ENCODE data around the gene SHB. TPM values are rescaled to one million over a fixed set of nuclear protein-coding genes. Genes with fewer than 3 reads are reported as not detected.
"Not testable (repeated sequence)": the region's sequence is repeated elsewhere in the genome, so short reads cannot be mapped to it uniquely, and the experiment has no call there.

SHB gene
- total RNA-seq, 4 donors from 2014 or later = 12.3 to 22.9 (median 16.3) TPM

DNA sequence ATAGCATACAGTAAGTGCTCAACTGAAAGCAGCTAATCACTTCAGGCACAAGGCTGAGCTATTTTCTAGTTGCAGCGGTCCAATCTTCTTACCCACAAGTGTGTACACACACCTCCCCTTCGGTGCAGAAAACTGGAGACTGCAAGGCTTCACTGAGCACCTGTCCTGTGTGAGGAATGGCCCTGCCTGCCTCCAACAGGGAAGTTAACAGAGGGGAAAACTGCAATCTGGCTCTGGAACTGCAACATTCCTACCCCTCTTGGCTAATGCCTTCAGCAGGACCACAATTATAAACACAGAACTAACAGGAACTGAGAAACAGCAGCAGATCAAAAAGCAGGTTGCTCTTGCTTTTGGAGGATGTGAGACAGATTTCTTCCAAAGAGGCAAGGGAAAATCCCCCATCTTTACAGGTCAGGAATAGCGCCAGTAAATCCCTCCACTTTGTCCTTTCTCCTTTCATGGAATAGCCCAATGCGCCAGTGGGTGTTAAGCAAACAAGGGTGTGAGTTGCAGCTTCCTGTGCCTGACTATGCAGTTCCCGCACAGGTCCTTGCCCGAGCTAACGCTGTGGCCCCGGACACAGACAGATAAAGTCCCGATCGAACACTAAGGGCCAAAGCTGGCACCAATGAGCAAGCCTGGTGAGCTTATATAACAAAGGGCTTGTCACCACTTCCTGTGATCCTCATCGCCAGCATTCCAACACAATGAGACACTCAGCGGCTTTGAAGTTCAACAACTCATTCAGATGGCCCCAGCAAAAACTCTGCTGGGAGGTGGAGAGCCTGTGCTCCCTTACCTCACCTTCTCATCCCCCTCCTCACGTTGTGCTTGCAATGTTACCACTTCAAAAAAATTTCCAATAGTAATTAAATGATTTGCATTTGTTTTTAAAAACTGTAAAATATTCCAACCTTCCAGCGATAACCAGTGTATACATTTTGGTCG lies 21.5 kb downstream of the SHB start:
- Histone ChIP-seq H3K4me3 (peak overlapping the region; percentile 2), H3K4me1 (peaks cover 54% of the 10 kb centered on the region), H3K27me3 (no peaks in the 10 kb centered on the region), H3K36me3 (no peaks in the 10 kb centered on the region), H3K9me3 (no peaks in the 10 kb centered on the region), H3K27ac (peak overlapping the region; percentile 71)
- no peak for DNase-seq (ENCODE audit: low spot score in 2 of 2)
- 41% methylated on average over 15 of the region's 15 CpGs for WGBS
- TF ChIP-seq, protein P1, sequence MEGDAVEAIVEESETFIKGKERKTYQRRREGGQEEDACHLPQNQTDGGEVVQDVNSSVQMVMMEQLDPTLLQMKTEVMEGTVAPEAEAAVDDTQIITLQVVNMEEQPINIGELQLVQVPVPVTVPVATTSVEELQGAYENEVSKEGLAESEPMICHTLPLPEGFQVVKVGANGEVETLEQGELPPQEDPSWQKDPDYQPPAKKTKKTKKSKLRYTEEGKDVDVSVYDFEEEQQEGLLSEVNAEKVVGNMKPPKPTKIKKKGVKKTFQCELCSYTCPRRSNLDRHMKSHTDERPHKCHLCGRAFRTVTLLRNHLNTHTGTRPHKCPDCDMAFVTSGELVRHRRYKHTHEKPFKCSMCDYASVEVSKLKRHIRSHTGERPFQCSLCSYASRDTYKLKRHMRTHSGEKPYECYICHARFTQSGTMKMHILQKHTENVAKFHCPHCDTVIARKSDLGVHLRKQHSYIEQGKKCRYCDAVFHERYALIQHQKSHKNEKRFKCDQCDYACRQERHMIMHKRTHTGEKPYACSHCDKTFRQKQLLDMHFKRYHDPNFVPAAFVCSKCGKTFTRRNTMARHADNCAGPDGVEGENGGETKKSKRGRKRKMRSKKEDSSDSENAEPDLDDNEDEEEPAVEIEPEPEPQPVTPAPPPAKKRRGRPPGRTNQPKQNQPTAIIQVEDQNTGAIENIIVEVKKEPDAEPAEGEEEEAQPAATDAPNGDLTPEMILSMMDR (IDR thresholded peaks at IDR 0.05) = no peak
- TF ChIP-seq EP300 (IDR thresholded peaks at IDR 0.05) (no peak), POLR2AphosphoS5 (IDR thresholded peaks at IDR 0.05) (peak in 2 of 3 donors; percentile 7 to 39)

DNA sequence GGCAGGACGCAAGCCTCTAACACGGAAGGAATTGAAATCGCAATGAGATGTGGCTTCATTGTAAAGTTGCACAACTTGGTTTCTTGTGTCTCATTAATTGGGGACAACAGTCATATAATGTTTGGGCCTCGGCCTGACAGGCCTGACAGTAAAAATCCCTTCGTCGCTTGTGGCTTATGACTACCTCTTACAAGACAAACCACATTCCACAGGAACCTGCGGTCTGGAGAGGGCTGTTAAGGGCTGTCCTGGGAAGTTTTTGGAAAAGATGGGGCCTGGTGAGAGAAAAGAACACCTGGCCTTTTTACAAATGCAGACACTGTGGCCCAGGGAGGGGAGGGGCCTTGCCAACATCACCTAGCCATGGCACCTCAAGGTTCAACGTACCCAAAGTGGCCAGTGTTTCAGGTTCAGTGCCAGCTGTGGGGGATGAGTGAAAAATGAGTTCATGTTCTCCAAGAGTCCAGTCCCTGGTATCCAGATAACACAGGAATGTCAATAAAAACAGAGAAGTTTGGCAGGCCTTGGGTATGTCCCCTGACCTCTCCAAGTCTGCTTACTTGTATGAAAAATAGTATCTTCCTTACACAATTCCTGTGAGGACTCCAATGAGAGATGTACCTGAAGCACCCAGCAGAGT lies 22.2 kb downstream of the SHB start:
- TF ChIP-seq POLR2A (IDR thresholded peaks at IDR 0.05) = no peak
- TF ChIP-seq POLR2AphosphoS5 (IDR thresholded peaks at IDR 0.05) = peak in 1 of 3 donors; percentile 43
- no peak for TF ChIP-seq EP300 (IDR thresholded peaks at IDR 0.05)
- Histone ChIP-seq H3K4me1 (peaks cover 62% of the 10 kb centered on the region), H3K9me3 (no peaks in the 10 kb centered on the region), H3K27me3 (no peaks in the 10 kb centered on the region), H3K36me3 (no peaks in the 10 kb centered on the region), H3K4me3 (no peak overlapping the region), H3K27ac (peak overlapping the region; percentile 71)
- WGBS = 60% methylated on average over 8 of the region's 8 CpGs
- no peak for DNase-seq (ENCODE audit: low spot score in 2 of 2)

DNA sequence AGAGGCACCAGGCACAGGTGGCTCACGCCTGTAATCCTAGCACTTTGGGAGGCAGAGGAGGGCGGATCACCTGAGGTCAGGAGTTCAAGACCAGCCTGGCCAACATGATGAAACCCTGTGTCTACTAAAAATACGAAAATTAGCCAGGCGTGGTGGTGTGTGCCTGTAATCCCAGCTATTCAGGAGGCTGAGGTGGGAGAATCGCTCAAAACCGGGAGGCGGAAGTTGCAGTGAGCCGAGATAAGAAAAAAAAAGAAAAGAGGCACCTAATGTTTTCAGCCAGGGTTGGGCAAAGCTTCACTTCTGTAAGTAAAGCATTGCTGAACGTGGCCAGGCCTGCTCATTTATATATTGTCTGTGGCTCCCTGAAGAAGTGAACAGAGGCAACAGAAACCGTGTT lies 23.1 kb downstream of the SHB start:
- Histone ChIP-seq H3K4me1 (peaks cover 70% of the 10 kb centered on the region), H3K27ac (peak overlapping the region; percentile 71)
- not testable (repeated sequence) for H3K36me3 ChIP-seq; DNase-seq (ENCODE audit: low spot score in 2 of 2); H3K4me3 ChIP-seq; H3K27me3 ChIP-seq; H3K9me3 ChIP-seq
- 84% methylated on average over 10 of the region's 10 CpGs for WGBS

DNA sequence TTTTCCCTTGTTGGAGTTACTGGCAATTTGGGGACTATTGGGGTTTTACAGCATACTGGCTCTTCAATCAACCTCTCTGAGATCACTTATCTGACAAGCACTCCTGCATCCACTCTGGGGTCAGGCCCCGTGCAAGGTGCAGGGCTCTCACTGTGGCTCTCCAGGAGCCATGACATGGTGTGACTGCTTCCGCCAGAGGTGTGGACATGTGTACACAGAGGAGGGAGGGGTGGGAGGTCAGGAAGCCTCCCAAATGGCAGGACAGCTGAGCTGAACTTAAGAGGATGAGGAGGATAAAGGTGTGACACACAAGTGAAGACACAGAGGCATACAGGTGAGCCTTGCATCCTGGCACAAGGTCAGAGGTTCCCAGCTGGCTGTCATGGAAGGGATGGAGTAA lies 24.3 kb downstream of the SHB start:
- Histone ChIP-seq H3K36me3 (no peaks in the 10 kb centered on the region), H3K4me3 (no peak overlapping the region), H3K27me3 (no peaks in the 10 kb centered on the region), H3K4me1 (peaks cover 81% of the 10 kb centered on the region), H3K27ac (no peak overlapping the region), H3K9me3 (no peaks in the 10 kb centered on the region)
- WGBS = 100% methylated on average over 2 of the region's 2 CpGs
- no peak for DNase-seq (ENCODE audit: low spot score in 2 of 2)
- TF ChIP-seq, protein P1 (IDR thresholded peaks at IDR 0.05) = no peak
- TF ChIP-seq POLR2AphosphoS5 (IDR thresholded peaks at IDR 0.05) (no peak), EP300 (IDR thresholded peaks at IDR 0.05) (no peak), POLR2A (IDR thresholded peaks at IDR 0.05) (no peak)

DNA sequence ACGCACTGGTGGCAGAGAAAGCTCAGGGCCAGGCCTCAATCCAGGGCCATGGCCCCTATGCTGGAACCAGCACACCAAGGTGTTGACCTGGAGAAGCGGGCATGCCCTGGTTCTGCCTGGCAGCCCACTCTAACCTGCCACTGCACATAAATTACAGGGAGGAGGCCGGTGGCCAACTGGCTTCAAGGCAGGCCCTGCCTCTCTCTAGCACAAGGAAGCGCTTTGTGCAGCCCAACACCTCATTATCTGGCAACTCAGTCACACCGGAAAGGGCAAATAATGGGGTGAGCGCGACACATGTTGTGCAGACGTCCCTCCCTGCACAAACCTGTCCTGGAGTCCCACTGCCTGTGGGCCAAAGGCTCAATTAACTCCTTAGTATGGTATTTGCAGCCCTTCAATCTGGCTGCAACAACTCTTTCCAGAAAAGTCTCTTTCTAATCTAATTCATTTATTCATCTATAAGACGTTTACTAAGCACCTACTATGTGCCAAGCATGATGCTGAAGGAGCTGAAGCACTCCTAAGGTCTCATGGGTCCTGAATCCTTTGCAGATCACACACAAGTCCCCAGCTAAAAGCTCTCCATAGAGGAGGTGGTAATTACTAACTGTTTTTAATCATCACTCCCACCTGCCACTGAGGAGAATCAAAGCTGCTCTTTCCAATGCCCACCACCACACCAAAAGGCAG lies 24.9 kb downstream of the SHB start:
- no peak overlapping the region for H3K4me3 ChIP-seq
- H3K36me3 ChIP-seq = no peaks in the 10 kb centered on the region
- 46% methylated on average over 7 of the region's 9 CpGs for WGBS
- H3K27ac ChIP-seq = peak overlapping the region; percentile 27
- TF ChIP-seq POLR2AphosphoS5 (IDR thresholded peaks at IDR 0.05) (no peak), EP300 (IDR thresholded peaks at IDR 0.05) (no peak), POLR2A (IDR thresholded peaks at IDR 0.05) (no peak)
- TF ChIP-seq, protein P1 (IDR thresholded peaks at IDR 0.05) = no peak
- no peaks in the 10 kb centered on the region for H3K27me3 ChIP-seq
- H3K4me1 ChIP-seq = peaks cover 88% of the 10 kb centered on the region
- no peaks in the 10 kb centered on the region for H3K9me3 ChIP-seq
- DNase-seq (ENCODE audit: low spot score in 2 of 2) = no peak
